H9 (cell line): ENCODE measurements around the gene BACE2. TPM values are rescaled to one million over a fixed set of nuclear protein-coding genes. Genes with fewer than 3 reads are reported as not detected.

Experiments used
- DNase-seq: peaks from one replicate; pipeline ENCODE4 v3.0.0-alpha.2; 2017
- H2AFZ ChIP-seq: one replicate; pipeline ENCODE4 v1.6.1; 2013; ENCODE audit warnings: mild to moderate bottlenecking, low read length, control low read depth, moderate library complexity
- H2AK5ac ChIP-seq: 2 replicates; pipeline ENCODE4 v1.6.1; 2013; ENCODE audit warnings: low read length, control low read depth, mixed read lengths; ENCODE audit not compliant: insufficient read length
- H2BK120ac ChIP-seq: one replicate; pipeline ENCODE4 v1.6.1; 2013; ENCODE audit warnings: low read depth, mild to moderate bottlenecking, low read length, control low read depth, inconsistent platforms; ENCODE audit not compliant: poor library complexity, severe bottlenecking
- H2BK12ac ChIP-seq: 2 replicates; pipeline ENCODE4 v1.6.1; 2013; ENCODE audit warnings: low read length, control low read depth, mixed read lengths, low read depth; ENCODE audit not compliant: insufficient read length
- H2BK15ac ChIP-seq: 2 replicates; pipeline ENCODE4 v1.6.1; 2013; ENCODE audit warnings: low read depth, low read length, control low read depth
- H2BK20ac ChIP-seq: one replicate; pipeline ENCODE4 v1.6.1; 2013; ENCODE audit warnings: low read depth, mild to moderate bottlenecking, low read length, control low read depth, inconsistent platforms; ENCODE audit not compliant: poor library complexity, severe bottlenecking
- H2BK5ac ChIP-seq: 2 replicates; pipeline ENCODE4 v1.6.1; 2013; ENCODE audit warnings: low read length, control low read depth, mixed read lengths; ENCODE audit not compliant: insufficient read length
- H3K14ac ChIP-seq: 2 replicates; pipeline ENCODE4 v1.6.1; 2013; ENCODE audit warnings: low read length, control low read depth; ENCODE audit not compliant: insufficient read depth
- H3K18ac ChIP-seq: 2 replicates; pipeline ENCODE4 v1.6.1; 2013; ENCODE audit warnings: low read depth, mild to moderate bottlenecking, mixed read lengths, low read length, control low read depth; ENCODE audit not compliant: insufficient read length
- H3K23ac ChIP-seq: 2 replicates; pipeline ENCODE4 v1.6.1; 2013; ENCODE audit warnings: low read length, control low read depth, mixed read lengths, low read depth; ENCODE audit not compliant: insufficient read length
- H3K23me2 ChIP-seq: 2 replicates; pipeline ENCODE4 v1.6.1; 2013; ENCODE audit warnings: low read depth, mild to moderate bottlenecking, mixed read lengths, low read length, control low read depth; ENCODE audit not compliant: insufficient read length, poor library complexity, severe bottlenecking
- H3K27ac ChIP-seq: 2 replicates; pipeline ENCODE4 v1.5.1; 2013; ENCODE audit warnings: low read length, control low read depth, mixed read lengths, low read depth; ENCODE audit not compliant: insufficient read length
- H3K27me3 ChIP-seq: 2 replicates; pipeline ENCODE4 v1.6.1; 2013; ENCODE audit warnings: low read length, control low read depth, inconsistent platforms; ENCODE audit not compliant: insufficient read depth
- H3K4ac ChIP-seq: 2 replicates; pipeline ENCODE4 v1.6.1; 2013; ENCODE audit warnings: low read depth, mild to moderate bottlenecking, control low read depth, inconsistent platforms, low read length, moderate library complexity
- H3K4me1 ChIP-seq: 2 replicates; pipeline ENCODE4 v1.6.1; 2013; ENCODE audit warnings: low read length, control low read depth, inconsistent platforms; ENCODE audit not compliant: insufficient read depth
- H3K4me2 ChIP-seq: 2 replicates; pipeline ENCODE4 v1.6.1; 2013; ENCODE audit warnings: low read length, control low read depth, mixed read lengths; ENCODE audit not compliant: insufficient read length, insufficient read depth
- H3K56ac ChIP-seq: 2 replicates; pipeline ENCODE4 v1.6.1; 2013; ENCODE audit warnings: low read depth, mild to moderate bottlenecking, mixed read lengths, low read length, control low read depth; ENCODE audit not compliant: insufficient read length
- H3K79me1 ChIP-seq: 2 replicates; pipeline ENCODE4 v1.6.1; 2013; ENCODE audit warnings: low read depth, mild to moderate bottlenecking, moderate library complexity, low read length, control low read depth, inconsistent platforms; ENCODE audit not compliant: insufficient read depth, poor library complexity, severe bottlenecking
- H3K79me2 ChIP-seq: 2 replicates; pipeline ENCODE4 v1.6.1; 2013; ENCODE audit warnings: low read length, control low read depth, inconsistent platforms; ENCODE audit not compliant: insufficient read depth
- H3K9ac ChIP-seq: 2 replicates; pipeline ENCODE4 v1.6.1; 2013; ENCODE audit warnings: low read length, control low read depth, mixed read lengths; ENCODE audit not compliant: insufficient read length; ENCODE audit errors: extremely low read depth
- H3K9me3 ChIP-seq: one replicate; pipeline ENCODE4 v1.6.1; 2013; ENCODE audit warnings: low read depth, low read length, inconsistent platforms; ENCODE audit not compliant: control insufficient read depth
- H3T11ph ChIP-seq: one replicate; pipeline ENCODE4 v1.6.1; 2013; ENCODE audit warnings: mild to moderate bottlenecking, low read length, control low read depth, inconsistent platforms
- H4K20me1 ChIP-seq: one replicate; pipeline ENCODE4 v1.6.1; 2013; ENCODE audit not compliant: control insufficient read depth, insufficient read length, insufficient read depth
- H4K5ac ChIP-seq: 2 replicates; pipeline ENCODE4 v1.6.1; 2013; ENCODE audit warnings: low read depth, mild to moderate bottlenecking, mixed read lengths, low read length, control low read depth; ENCODE audit not compliant: insufficient read length
- H4K8ac ChIP-seq: replicated peaks from 2 replicates; pipeline ENCODE4 v1.6.1; 2013; ENCODE audit warnings: low read length, control low read depth, mixed read lengths, low read depth; ENCODE audit not compliant: insufficient read length
- H4K91ac ChIP-seq: 2 replicates; pipeline ENCODE4 v1.6.1; 2013; ENCODE audit warnings: low read depth, mild to moderate bottlenecking, moderate library complexity, mixed read lengths, low read length, control low read depth; ENCODE audit not compliant: insufficient read length
- H3K27ac Mint-ChIP-seq, 3 experiments: 2 replicates in 2 of 3; 3 replicates in 1 of 3; pipeline ENCODE4 v1.8.0; 2020 to 2021; ENCODE audit warnings: mixed read lengths in 3 of 3, mild to moderate bottlenecking in 1 of 3, moderate library complexity in 1 of 3
- H3K27me3 Mint-ChIP-seq: 2 replicates; pipeline ENCODE4 v1.8.0; 2021; ENCODE audit warnings: low read depth, mild to moderate bottlenecking, moderate library complexity, mixed read lengths
- H3K36me3 Mint-ChIP-seq, 3 experiments: 2 replicates in 2 of 3; 3 replicates in 1 of 3; pipeline ENCODE4 v1.8.0; 2020 to 2021; ENCODE audit warnings: low read depth in 3 of 3, mixed read lengths in 3 of 3; ENCODE audit not compliant: insufficient read depth in 1 of 3
- H3K4me1 Mint-ChIP-seq, 2 experiments: 2 replicates each; pipeline ENCODE4 v1.8.0; 2020; ENCODE audit warnings: mixed read lengths in 2 of 2
- H3K4me3 Mint-ChIP-seq, 2 experiments: 2 replicates in 1 of 2; 3 replicates in 1 of 2; pipeline ENCODE4 v1.8.0; 2020 to 2021; ENCODE audit warnings: mild to moderate bottlenecking in 2 of 2, mixed read lengths in 2 of 2, moderate library complexity in 1 of 2
- H3K9me3 Mint-ChIP-seq, 2 experiments: 2 replicates in 1 of 2; 3 replicates in 1 of 2; pipeline ENCODE4 v1.8.0; 2020; ENCODE audit warnings: mild to moderate bottlenecking in 2 of 2, mixed read lengths in 2 of 2, moderate library complexity in 1 of 2
- WGBS: extraction: QIAGEN DNeasy Blood & Tissue Kit; methylation state at CpG from one replicate; pipeline ENCODE4 v1.1.7; 2013; ENCODE audit warnings: missing lambda C conversion rate, low lambda C conversion rate, mixed read lengths; ENCODE audit not compliant: insufficient read length; ENCODE audit errors: extremely low coverage; 5-methylcytosine and 5-hydroxymethylcytosine counted together
- total RNA-seq: library from RNA; stranded (reverse); gene quantifications from 2 replicates; pipeline ENCODE4 v1.2.1, GENCODE V29; 2021
- TF ChIP-seq, protein P1 (sequence below): fragments of 200-600 bp; sonication (generic); conservative IDR thresholded peaks from 3 replicates; pipeline ENCODE4 v1.8.0; 2021; ENCODE audit warnings: antibody characterized with exemption, mild to moderate bottlenecking

BACE2 gene
- total RNA-seq, 1 experiment from 2014 or later, result 8.0 TPM

DNA sequence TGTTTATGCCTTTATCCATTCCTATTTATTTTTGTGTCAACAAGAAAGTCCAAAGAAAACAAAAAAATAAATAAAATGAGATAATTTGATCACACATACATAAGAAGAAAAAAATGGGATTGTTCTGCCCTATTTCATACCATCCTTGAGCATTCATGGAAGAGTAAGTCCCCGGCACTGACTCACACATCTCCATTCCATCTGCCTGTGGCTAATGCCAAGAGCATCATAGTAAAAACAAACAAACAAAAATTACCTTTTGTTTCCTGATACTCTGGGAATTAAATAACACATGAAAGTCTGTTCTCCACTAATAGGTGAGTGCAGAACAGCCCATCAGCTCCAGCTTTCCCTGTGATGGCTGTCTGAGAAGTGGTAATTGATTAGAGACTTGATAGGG is 48.1 kb upstream of the BACE2 start:
- H4K5ac ChIP-seq, result no peak overlapping the region
- H3K4me2 ChIP-seq, result no peak overlapping the region
- no peak overlapping the region for H2BK20ac ChIP-seq
- H2BK5ac ChIP-seq, result no peak overlapping the region
- H2BK120ac ChIP-seq, result no peak overlapping the region
- H4K8ac ChIP-seq, result no peak overlapping the region
- Mint-ChIP-seq H3K36me3 (peaks cover 0 to 2% (median 0%) of the 10 kb centered on the region in 3 experiments; a peak in 1 of 7 replicates), H3K27ac (peak overlapping the region in 1 of 3 experiments; percentile 11; a peak in 1 of 7 replicates), H3K9me3 (peaks cover 3 to 5% of the 10 kb centered on the region in 2 experiments; a peak in 3 of 5 replicates), H3K27me3 (peaks cover 24% of the 10 kb centered on the region), H3K4me3 (no peak overlapping the region), H3K4me1 (peaks cover 0 to 2% of the 10 kb centered on the region in 2 experiments; a peak in 1 of 4 replicates)
- H3K23me2 ChIP-seq, result no peaks in the 10 kb centered on the region
- no peak overlapping the region for H3K27ac ChIP-seq
- H3K9me3 ChIP-seq, result no peaks in the 10 kb centered on the region
- H2BK12ac ChIP-seq, result no peak overlapping the region
- no peak overlapping the region for H3K56ac ChIP-seq
- no peaks in the 10 kb centered on the region for H3K79me1 ChIP-seq
- H3K4me1 ChIP-seq, result no peaks in the 10 kb centered on the region
- H3T11ph ChIP-seq, result no peak overlapping the region
- no peak overlapping the region for H3K23ac ChIP-seq
- H3K18ac ChIP-seq, result no peak overlapping the region
- no peak overlapping the region for H2AFZ ChIP-seq
- no peaks in the 10 kb centered on the region for H3K79me2 ChIP-seq
- H2BK15ac ChIP-seq, result no peak overlapping the region
- no CpG with 5 or more reads among the region's 1 CpG for WGBS
- TF ChIP-seq, protein P1, sequence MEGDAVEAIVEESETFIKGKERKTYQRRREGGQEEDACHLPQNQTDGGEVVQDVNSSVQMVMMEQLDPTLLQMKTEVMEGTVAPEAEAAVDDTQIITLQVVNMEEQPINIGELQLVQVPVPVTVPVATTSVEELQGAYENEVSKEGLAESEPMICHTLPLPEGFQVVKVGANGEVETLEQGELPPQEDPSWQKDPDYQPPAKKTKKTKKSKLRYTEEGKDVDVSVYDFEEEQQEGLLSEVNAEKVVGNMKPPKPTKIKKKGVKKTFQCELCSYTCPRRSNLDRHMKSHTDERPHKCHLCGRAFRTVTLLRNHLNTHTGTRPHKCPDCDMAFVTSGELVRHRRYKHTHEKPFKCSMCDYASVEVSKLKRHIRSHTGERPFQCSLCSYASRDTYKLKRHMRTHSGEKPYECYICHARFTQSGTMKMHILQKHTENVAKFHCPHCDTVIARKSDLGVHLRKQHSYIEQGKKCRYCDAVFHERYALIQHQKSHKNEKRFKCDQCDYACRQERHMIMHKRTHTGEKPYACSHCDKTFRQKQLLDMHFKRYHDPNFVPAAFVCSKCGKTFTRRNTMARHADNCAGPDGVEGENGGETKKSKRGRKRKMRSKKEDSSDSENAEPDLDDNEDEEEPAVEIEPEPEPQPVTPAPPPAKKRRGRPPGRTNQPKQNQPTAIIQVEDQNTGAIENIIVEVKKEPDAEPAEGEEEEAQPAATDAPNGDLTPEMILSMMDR, result no peak
- H4K91ac ChIP-seq, result no peak overlapping the region
- H2AK5ac ChIP-seq, result no peak overlapping the region
- H3K4ac ChIP-seq, result no peak overlapping the region
- H3K9ac ChIP-seq, result no peak overlapping the region
- no peaks in the 10 kb centered on the region for H4K20me1 ChIP-seq
- no peak overlapping the region for H3K14ac ChIP-seq
- no peak for DNase-seq
- H3K27me3 ChIP-seq, result no peaks in the 10 kb centered on the region
